HG02938 (cell line): ENCODE data around the gene EVI2B.
"Not testable (repeated sequence)": the region's sequence is repeated elsewhere in the genome, so short reads cannot be mapped to it uniquely, and the experiment has no call there.

Experiments
- ATAC-seq: cut with Tn5 transposase; IDR thresholded peaks from one replicate; pipeline ENCODE4 v1.9.1; 2021; ENCODE audit warnings: mild to moderate bottlenecking, moderate library complexity; ENCODE audit not compliant: unreplicated experiment

The EVI2B gene

DNA sequence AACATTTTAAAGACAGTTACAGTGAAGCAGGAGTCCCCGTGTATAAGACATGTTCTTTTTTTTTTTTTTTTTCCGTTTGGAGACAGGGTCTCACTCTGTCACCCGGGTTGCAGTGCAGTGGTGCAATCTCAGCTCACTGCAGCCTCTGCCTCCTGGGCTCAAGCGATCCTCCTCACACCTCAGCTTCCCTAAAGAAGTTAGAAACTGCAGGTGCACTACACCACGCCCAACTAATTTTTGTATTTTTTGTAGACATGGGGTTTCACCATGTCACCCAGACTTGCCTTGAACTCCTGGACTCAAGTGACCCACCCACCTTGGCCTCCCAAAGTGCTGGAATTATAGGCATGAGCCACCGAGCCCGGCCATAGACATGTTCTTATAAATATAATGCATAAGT lies 3.0 kb downstream of the EVI2B start:
- no peak for ATAC-seq

DNA sequence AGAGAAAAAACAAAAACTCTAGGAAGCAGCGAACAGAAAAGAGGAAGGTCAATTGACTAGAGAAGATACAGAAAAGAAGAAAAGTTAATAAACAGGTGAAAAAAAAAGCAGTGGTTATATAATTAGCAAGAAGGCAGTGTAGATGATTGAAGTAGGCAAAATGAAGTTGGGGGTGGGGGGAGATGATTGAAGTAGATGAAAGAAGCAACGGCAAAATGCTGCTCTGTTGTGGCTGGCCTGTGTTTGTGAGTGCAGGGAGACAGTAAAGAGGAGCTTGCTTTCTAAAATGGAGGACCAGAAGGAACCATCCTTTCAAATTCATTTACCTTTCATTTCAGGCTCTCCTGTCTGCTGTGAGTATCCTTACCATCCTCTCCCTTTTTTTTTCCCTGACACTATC lies 3.6 kb downstream of the EVI2B start:
- no peak for ATAC-seq

DNA sequence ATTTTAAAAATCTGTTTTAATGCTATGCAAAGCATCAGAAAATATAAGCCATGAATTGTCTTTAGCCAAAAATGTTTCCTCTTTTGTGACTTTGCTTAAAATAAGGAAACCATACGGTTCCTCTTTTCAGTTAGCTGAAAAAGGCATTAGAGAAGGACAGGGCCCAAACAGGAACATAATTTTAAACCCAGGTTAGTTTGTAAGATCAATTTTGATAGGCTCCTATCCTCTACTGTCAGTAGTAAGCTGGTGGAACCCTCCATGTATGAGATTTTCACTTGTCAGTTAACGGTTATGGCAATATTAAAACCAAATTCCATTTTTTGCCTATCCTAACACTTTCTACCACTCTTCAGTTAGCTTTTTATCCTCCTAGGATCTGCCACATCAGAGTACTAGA lies 4.3 kb downstream of the EVI2B start:
- ATAC-seq: no peak

DNA sequence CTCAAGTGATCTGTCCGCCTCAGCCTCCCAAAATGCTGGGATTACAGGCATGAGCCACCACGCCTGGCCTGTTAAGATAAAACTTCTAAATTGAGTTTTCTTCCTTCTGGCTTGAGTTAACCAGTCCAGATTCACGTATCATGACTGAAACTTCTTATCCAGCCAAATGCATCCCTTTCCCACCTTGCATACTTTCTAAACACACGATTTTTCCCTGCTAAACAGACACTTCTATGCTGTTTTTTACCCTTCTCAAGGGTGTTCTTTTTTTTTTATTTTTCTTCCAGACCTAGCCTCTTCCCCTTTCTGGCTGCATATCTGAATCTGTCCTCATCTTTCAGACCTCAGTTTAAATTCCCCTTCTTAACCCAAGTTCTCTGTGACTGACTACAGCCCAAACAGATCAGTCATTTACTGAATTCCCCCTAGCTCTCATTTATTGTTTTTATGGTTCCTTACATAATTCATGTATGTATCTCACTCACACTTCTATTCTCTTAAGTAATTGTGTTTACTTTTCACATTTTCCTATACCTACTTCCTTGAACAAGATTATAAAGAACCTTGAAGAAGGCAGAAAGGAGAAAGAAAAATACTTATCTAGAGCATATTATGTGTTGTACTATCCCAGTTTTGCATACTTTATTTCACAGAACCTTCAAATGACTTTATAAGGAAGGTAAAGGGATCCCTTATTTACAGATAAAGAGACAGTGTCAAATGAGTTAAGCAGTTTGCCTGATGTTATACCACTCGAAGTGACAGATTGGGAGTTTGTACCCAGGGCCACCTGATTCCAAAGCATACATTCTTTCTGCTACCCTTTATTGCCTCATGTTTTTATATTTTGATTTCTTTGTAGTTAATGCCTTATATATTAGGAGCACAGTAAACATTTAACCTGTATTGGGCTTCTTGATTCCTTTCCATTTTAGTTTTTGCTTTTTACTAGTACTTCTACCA lies 5.2 kb downstream of the EVI2B start:
- no peak for ATAC-seq

DNA sequence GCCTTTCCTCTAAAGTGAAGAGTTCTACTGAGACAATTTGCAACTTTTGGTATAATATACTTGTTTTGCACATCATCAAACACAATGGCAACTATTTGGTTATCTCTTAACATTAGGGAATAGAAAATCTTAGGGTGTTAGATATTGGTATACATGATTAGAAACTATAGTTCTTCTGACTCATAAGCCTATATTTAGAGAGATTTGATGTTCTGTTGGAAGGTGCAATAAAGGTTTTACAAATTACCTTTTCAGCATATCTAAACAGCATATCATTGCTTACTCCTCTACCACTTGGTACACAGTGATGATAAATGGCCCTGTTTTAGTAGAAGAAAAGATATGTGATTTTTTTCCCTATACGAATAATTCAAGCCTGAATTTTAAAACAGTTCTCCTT lies 6.2 kb downstream of the EVI2B start:
- ATAC-seq: no peak

DNA sequence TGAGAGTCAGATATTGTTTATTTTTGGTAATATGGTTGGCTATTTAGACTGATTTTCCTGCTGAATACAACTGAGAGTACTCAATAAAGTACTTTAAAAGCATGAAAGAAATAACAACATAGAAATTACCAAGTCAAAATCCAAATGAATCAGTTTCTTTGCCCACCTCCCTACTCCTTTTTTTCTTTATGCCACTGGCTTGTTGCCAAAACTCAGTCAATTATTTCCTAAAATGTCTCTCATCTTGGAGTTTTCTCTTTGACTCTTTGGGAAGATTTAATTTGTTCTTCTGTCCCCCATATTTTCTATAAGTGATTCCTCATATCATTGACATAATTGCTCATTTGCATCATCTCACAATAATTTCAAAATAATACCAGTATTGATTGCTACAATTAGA lies 14.2 kb downstream of the EVI2B start:
- ATAC-seq: no peak

DNA sequence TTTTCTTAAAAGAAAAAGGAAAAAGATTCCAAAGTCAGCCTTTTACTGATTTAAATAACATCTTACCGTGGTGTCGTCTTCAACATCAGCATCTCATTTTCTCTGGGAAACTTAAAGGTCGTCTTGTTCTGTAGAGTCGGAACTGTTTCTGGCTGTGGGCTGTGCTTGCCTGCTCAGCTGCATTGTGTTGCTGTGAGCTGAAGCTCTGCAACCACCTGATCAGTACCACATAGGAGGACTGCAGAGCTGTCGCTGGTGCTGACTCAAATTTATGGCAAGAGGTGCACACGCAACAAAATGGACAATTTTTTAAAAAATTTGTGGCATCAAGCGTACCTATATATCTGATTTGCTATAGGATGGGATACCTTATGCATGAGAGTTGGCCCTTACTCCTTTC lies 16.8 kb downstream of the EVI2B start, which contains the start of gene OMG:
Gene OMG (minus strand): TSS at position 150 of the 400 bp plus-strand sequence. CDS start 908 bp downstream, outside the sequence.
- ATAC-seq: no peak

DNA sequence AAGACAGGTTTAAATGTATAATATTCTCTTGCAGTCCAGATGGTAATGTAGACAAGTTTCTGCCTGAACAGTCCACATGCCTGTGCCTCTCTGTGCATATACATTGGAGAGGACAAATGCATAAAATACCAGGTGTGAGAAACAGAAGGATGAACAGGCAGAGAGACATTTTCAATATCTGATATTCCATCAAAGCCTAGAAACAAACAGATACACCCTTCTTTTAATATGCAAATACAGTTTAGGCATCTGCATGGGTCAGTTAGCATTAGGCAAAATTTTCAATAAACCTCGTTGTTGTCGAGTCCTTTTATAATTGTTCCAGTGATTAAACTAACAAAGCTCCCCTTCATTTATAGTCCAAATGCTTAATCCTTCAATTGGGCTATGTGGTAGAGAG lies 17.7 kb downstream of the EVI2B start:
- ATAC-seq: no peak

DNA sequence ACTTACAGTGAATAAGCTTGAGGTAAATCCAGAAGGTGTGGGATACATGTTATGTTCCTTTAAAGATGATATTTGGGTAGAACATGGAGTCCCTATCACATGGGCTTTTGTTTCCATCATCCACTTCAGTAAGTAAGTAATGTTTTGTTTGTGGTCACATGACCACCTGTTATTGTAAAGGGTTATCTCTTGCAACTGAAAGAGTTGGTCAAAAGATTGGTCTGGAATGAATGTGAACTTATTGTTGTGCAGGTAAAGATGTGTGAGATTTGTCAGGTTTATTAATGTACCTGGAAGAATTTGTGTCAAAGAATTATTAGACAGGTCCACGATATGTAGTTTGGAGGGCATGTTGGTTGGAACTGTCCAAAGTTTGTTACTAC lies 18.4 kb downstream of the EVI2B start:
- ATAC-seq: no peak

DNA sequence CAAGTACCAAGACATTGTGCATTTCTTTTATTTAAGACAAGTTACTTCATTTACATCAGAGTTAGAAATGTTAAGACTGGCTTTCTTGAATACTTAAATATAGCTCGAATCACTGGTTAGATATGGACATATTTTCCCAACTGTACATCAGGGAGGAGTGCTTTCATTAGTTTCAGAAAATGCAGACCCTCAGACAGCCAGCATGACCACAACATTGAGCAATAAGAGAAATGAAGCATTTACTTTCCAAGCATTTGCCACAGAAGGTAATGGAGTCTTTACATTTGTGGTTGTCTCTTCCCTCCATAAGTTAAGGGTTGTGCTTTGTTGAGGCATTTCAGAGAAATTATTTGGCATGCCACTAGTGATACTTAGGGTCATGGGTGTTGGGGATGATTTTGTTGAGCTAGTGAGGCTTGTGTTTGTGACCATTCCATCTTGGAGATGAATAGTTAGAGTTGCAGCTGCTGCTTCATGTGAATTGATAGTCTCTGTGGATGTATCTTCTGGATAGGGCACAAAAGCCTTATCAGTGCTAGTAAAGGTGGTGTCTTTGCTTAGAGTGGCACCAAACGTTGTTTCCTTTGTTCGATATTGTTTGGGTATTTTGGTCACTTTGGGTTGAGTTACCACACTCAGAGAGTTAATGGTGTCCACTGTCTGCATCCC lies 18.9 kb downstream of the EVI2B start:
- ATAC-seq: no peak

DNA sequence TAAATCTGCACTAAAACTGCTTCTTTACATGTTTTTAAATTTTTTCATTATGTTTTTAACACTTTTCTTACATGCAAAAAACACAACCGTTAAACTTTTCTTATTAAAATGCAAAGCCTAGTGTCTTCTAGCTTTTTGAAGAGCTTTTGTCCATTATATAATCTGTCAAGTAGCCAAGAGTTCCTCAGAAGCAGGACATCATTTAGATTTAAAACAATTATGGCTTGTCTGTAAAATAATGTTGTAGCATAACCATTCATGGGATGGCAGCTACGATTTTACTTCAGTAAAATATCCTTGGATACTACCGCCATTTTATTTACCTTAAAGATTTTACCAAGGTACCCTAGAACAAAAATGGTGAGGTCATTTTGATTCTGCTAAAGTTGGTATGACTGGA lies 19.6 kb downstream of the EVI2B start:
- no peak for ATAC-seq

DNA sequence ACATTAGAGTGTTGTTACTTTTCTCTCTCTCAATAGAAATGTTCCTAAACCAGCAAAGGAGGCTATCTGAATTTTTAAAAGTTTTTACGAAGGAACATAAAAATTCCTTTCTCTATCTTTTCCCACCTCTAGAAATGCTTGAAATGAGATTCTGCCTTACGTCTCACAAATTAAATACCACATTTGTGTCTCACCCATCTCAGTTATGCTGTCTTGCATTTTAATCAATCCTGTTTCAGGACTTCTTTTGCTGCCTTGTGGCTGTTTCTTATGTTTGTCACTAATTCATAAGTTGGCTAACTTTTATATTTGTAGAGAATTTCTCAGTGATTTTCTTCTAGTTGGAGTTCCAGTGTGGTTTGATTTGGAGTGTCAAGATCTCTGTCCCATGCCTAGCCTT lies 20.3 kb downstream of the EVI2B start:
- no peak for ATAC-seq

DNA sequence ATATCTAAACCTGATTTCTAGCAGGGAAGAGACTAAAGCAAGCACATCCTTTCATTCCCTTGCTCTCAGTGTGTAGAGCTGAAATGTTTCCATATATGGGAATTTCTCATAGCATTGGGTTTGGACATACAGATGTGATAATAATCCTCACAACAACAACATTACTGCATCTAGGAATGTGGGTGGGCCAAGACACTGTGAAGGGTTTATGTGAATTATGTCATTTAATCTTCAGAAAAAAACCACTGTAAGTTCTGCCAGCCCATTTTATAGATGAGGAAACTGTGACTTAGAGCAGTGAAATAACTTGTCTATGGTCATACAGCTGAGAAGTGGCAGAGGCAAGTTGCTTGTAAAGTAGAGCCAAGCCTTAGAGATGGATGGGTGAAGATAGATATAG lies 22.0 kb downstream of the EVI2B start:
- ATAC-seq: no peak

DNA sequence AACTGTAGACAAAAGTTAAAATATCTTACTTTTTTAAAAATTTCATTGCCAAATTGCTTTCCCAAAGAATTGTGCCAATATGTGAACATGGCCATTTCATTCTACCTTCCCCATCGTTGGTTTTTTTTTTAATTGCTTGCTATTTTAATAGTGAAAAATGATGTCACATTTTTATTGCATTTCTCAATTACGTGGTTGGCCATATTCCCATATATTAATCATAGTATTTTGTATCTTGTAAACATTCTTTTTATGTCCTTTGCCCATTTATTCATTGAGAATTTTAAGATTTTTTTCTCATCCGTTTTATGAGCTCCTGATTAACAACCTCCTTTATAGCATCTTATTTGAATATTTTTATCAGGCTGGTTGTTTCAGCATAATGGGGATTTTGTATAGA lies 24.1 kb downstream of the EVI2B start:
- ATAC-seq: no peak

DNA sequence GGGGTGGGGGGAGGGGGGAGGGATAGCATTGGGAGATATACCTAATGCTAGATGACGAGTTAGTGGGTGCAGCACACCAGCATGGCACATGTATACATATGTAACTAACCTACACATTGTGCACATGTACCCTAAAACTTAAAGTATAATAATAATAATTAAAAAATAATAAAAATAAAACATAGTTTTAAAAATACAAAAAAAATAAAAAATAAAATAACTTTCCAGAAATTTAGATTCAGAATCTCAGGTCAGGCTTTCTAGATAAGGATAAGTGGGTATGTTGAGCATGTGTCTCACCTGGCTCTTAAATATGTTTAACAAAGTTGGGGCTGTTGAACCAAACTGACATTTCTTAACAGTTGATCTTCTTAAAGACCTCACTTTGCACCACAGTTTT lies 25.9 kb downstream of the EVI2B start:
- ATAC-seq: not testable (repeated sequence)

DNA sequence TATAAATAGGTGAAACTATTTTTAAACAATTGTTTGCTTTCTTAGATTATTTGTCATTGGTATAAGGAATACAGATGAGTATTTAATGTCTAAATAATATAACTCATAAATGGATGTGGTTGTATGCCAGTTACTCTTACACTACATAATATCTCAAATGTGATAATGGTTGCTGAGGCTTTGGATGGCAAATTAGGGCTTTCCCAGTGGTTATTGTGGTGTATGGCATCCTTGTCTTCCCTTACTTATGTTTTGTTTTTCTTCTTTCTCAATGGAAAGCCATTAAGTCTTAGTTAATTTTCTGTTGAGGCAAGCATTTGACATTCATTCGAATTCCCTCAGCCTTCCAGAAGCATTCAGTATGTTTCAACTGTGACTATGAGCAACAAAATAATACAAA lies 27.3 kb downstream of the EVI2B start:
- ATAC-seq: no peak

DNA sequence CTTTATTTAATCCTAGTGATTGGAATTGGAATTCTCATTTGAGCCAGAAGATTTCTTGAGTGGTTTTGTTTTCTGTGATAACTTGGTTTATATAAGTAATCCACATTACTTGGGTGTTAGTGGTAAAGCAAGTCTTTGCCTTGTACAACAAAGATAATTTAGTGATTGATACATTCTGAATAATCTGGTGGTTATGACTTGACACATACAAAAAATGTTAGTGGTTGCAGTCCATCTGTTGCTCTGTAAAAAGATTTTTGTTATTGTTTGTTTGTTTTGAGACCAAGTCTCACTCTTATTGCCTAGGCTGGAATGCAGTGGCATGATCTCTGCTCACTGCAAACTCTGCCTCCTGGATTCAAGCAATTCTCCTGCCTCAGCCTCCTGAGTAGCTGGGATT lies 30.0 kb downstream of the EVI2B start:
- no peak for ATAC-seq

DNA sequence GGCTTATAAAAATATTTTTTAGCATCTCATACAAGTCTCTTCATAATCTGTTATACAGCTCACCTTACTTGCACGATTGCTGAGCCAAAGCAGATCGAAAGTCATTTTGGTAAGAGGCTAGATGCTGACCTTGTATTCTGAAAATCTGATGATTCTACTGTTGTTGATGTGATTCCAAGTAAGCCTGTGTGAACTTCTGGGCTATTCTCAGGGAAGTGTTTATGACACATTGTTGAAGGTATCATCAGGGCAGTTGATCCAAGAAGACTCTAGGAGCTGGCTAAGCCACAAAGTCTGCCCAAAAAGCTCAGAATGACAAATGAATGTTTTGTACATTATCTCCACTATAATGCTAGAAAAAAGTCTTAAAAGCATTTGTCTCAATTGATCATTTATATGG lies 32.8 kb downstream of the EVI2B start:
- no peak for ATAC-seq

DNA sequence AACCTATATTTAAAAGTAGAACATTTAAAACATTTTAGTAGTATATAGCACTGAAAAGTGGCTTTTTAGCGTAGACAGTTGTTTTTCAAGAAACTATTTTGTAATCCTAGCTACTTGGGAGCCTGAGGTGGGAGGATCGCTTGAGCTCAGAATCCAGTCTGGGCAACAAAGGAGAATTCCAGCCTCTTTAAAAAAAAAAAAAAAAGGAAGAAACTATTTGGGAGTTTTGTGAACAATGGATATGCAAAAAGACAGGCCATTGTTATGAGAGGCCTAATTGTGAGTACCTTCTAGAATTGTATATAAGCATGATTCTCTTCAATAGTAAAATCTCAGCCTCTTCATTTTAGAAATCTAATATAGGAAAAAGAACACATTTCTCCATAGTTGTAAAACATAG lies 34.5 kb downstream of the EVI2B start:
- no peak for ATAC-seq

DNA sequence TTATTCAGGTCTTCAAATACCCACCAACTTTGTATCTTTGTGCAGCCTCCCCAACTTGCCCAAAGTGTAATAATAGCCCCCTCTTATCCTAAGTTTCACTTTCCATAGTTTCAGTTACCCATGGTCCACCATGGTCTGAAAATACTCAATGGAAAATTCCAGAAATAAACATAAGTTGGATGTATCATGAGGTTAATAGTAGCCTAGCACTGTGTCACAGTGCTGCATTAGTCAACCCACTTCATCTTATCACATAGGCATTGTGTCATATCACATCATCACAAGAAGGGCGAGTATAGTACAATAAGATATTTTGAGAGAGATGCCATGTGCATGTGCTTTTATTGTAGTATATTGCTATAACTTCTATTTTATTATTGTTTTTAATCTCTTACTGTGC lies 38.7 kb downstream of the EVI2B start:
- no peak for ATAC-seq

DNA sequence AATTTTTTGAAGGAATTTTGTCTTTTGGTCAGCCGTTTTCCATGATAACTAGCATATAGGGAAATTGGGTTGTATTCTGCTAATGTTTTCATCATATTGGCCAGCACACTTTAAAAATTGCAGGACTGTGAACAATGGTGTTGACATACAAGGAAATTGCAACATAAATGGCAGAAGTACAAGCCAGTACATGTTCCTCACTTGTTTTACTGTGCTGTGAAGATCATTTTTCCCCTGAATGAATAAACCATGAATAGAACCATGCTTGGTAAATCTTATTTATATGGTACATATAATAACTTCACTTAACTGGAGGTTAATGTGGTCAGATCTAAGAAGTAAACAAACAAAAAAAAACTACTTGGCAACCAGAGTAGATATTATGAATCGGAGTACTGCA lies 39.6 kb downstream of the EVI2B start:
- ATAC-seq: no peak

DNA sequence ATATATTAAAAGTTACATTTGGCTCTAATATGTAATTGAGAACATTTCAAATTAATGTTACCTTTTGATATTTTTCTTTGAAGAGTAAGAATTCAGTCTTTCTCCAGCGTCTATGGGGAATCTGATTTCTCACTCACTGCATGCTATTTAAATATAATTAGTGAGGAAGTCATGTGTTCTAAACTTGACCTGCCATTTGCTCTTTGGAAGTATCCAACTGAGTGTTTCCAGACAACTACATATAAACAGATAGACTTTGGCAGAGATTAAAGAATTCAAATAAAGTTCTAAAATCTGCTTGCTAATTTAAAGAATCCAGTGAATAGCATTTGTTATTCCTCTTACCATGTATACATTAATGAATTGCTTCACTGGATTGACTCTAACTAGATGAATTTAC lies 40.3 kb downstream of the EVI2B start:
- ATAC-seq: no peak
